Fibroblast of villous mesenchyme (primary cell): ENCODE results near the gene SIGLEC6. TPM values are rescaled to one million over a fixed set of nuclear protein-coding genes. Genes with fewer than 3 reads are reported as not detected.

Experiments used
- DNase-seq: peaks from one replicate; pipeline ENCODE4 v3.0.0-alpha.2; 2010; ENCODE audit warnings: low read depth
- H3K4me3 ChIP-seq: 2 replicates; pipeline ENCODE4 v1.5.1; 2011; ENCODE audit warnings: low read depth, mild to moderate bottlenecking, low read length
- CTCF ChIP-seq: IDR thresholded peaks from 2 replicates; pipeline ENCODE4 v1.5.1; 2012; ENCODE audit warnings: low read depth, mild to moderate bottlenecking, low read length; ENCODE audit not compliant: insufficient read depth
- total RNA-seq: library from RNA; depleted of rRNA; stranded (reverse); fragments of >200 nt; gene quantifications from 2 replicates; pipeline ENCODE4 v1.2.3, GENCODE V29; 2012

The SIGLEC6 gene
- total RNA-seq, 1 donor = not detected

GRCh38 chr19:51560339-51560738, 28.9 kb upstream of the SIGLEC6 start:
- DNase-seq = no peak
- no peak for TF ChIP-seq CTCF

GRCh38 chr19:51559240-51559639, 27.8 kb upstream of the SIGLEC6 start:
- H3K4me3 ChIP-seq = no peak overlapping the region
- no peak for TF ChIP-seq CTCF
- DNase-seq = no peak

More at GRCh38 chr19:51560339-51560738, 28.9 kb upstream of the SIGLEC6 start:
- H3K4me3 ChIP-seq = no peak overlapping the region

GRCh38 chr19:51552996-51553725, 21.7 kb upstream of the SIGLEC6 start:
- no peak overlapping the region for H3K4me3 ChIP-seq
- TF ChIP-seq CTCF = no peak
- DNase-seq = peak; percentile 60

GRCh38 chr19:51552608-51552995, 21.1 kb upstream of the SIGLEC6 start:
- H3K4me3 ChIP-seq = no peak overlapping the region
- DNase-seq = no peak
- no peak for TF ChIP-seq CTCF

- no peak for TF ChIP-seq CTCF
- no peak overlapping the region for H3K4me3 ChIP-seq
- DNase-seq = no peak
Observed at GRCh38 chr19:51551673-51552432, 20.4 kb upstream of the SIGLEC6 start.

- TF ChIP-seq CTCF = no peak
- DNase-seq = no peak
Observed at GRCh38 chr19:51550848-51551672, 19.6 kb upstream of the SIGLEC6 start.

More at GRCh38 chr19:51550848-51551672, 19.6 kb upstream of the SIGLEC6 start:
- no peak overlapping the region for H3K4me3 ChIP-seq
